HG03460 (cell line): ENCODE results near the gene NFS1.
A peak's percentile ranks its signal among the peaks of the same experiment; 100 is the strongest.

ENCODE experiments used
- ATAC-seq: cut with Tn5 transposase; IDR thresholded peaks from one replicate; pipeline ENCODE4 v1.9.1; 2021; ENCODE audit not compliant: unreplicated experiment

Gene NFS1

GRCh38 chr20:35644806-35645205 lies 54.3 kb downstream of the NFS1 start:
- ATAC-seq = no peak

- no peak for ATAC-seq
Measured at GRCh38 chr20:35643045-35643444, 56.1 kb downstream of the NFS1 start.

- ATAC-seq = no peak
Measured at GRCh38 chr20:35641743-35642142, 57.4 kb downstream of the NFS1 start.

GRCh38 chr20:35640724-35641123 lies 58.4 kb downstream of the NFS1 start:
- ATAC-seq = no peak

- no peak for ATAC-seq
Measured at GRCh38 chr20:35638751-35639150, 60.4 kb downstream of the NFS1 start.

GRCh38 chr20:35637276-35637675 lies 61.9 kb downstream of the NFS1 start:
- ATAC-seq = no peak

GRCh38 chr20:35636095-35636494 lies 63.1 kb downstream of the NFS1 start:
- no peak for ATAC-seq

GRCh38 chr20:35635652-35636051 lies 63.5 kb downstream of the NFS1 start:
- ATAC-seq = no peak

- ATAC-seq = no peak
Measured at GRCh38 chr20:35632539-35633115, 66.5 kb downstream of the NFS1 start.

GRCh38 chr20:35630636-35631035 lies 68.5 kb downstream of the NFS1 start:
- ATAC-seq = no peak

- no peak for ATAC-seq
Measured at GRCh38 chr20:35629427-35630145, 69.6 kb downstream of the NFS1 start.

GRCh38 chr20:35627121-35627520 lies 72.0 kb downstream of the NFS1 start:
- no peak for ATAC-seq

GRCh38 chr20:35626386-35627001 lies 72.7 kb downstream of the NFS1 start:
- ATAC-seq = no peak

- no peak for ATAC-seq
Measured at GRCh38 chr20:35625584-35626385, 73.4 kb downstream of the NFS1 start.

GRCh38 chr20:35621560-35621946 lies 77.6 kb downstream of the NFS1 start:
- ATAC-seq = no peak

GRCh38 chr20:35620818-35621559 lies 78.2 kb downstream of the NFS1 start:
- no peak for ATAC-seq

- ATAC-seq = peak; percentile 30
Measured at GRCh38 chr20:35619196-35620095, 79.7 kb downstream of the NFS1 start.

- ATAC-seq = no peak
Measured at GRCh38 chr20:35618263-35619131, 80.7 kb downstream of the NFS1 start.
